ENCODE results near the gene AMOTL1. TPM values are rescaled to one million over a fixed set of nuclear protein-coding genes. Genes with fewer than 3 reads are reported as not detected.

AMOTL1 gene, protein sequence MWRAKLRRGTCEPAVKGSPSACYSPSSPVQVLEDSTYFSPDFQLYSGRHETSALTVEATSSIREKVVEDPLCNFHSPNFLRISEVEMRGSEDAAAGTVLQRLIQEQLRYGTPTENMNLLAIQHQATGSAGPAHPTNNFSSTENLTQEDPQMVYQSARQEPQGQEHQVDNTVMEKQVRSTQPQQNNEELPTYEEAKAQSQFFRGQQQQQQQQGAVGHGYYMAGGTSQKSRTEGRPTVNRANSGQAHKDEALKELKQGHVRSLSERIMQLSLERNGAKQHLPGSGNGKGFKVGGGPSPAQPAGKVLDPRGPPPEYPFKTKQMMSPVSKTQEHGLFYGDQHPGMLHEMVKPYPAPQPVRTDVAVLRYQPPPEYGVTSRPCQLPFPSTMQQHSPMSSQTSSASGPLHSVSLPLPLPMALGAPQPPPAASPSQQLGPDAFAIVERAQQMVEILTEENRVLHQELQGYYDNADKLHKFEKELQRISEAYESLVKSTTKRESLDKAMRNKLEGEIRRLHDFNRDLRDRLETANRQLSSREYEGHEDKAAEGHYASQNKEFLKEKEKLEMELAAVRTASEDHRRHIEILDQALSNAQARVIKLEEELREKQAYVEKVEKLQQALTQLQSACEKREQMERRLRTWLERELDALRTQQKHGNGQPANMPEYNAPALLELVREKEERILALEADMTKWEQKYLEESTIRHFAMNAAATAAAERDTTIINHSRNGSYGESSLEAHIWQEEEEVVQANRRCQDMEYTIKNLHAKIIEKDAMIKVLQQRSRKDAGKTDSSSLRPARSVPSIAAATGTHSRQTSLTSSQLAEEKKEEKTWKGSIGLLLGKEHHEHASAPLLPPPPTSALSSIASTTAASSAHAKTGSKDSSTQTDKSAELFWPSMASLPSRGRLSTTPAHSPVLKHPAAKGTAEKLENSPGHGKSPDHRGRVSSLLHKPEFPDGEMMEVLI
- polyA plus RNA-seq (2012; rRNA removed) = 10.7 and 11.7 TPM in 2 replicates
- polyA plus RNA-seq (2012; cell fraction: cytosol; rRNA removed) = 8.5 and 11.1 TPM in 2 replicates
- 8.1 and 12.3 TPM in 2 replicates for polyA plus RNA-seq (2012; cell fraction: nucleus; rRNA removed)

DNA sequence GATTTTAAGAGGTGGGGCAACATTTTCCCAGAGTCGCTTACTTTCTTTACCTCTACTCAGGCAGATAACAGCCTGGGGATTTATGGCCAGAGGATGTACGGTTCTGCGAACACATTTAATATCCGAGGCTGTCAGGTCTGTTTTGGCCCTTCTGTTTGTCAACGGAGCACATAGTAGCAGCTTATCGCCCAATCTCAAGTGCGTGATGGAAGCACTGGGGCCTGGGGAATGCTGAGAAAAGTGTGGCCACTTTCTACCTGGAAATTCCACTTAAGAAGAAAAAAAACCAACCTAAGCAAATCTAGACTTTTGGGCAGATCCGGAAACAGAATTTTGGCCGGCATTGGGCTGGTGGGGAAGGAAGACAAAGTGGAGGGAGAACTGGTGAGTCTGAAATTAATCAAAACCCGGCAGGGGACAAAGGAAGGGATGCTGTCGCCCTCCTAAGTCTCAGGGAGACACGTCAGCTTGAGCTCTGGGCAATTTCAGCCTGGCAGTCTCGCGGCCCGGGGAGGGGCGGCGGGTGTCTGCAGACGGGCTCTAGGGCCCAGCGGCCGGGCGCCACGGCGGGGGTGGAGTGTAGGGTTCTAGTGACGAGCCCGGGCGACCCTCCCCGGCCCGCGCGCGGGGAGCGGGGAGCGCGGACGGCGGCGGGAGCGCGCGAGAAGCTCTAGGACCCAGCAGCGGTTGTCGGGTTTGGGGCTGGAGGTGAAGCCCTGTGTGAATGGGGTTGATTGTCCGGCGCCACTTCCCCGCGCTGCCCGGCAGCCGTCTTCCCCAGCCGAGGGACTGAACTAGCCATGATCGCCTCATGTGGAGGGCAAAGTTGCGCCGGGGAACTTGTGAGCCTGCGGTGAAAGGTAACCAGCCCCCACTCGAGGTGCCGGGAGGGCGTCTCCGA, at the start of gene AMOTL1:
Gene AMOTL1, plus strand, starts transcription at position 656 of the 901 bp plus-strand sequence. Its CDS starts 156 bp downstream, at position 812.
- Histone ChIP-seq H3K36me3 (replicated peaks in 1 of 2; ENCODE audit: control insufficient read depth in 1 of 2, insufficient read depth in 2 of 2, low read length in 1 of 2) (no peaks in the 10 kb centered on the region), H3K4me1 (ENCODE audit: control insufficient read depth in 1 of 2, insufficient read depth in 2 of 2, low read depth in 1 of 2, low read length in 1 of 2) (peaks cover 14 to 21% of the 10 kb centered on the region in 2 experiments; a peak in 3 of 4 replicates), H2AFZ (ENCODE audit: low read depth) (peak within 1 kb of the TSS; percentile 96), H3K27me3 (ENCODE audit: insufficient read depth) (no peaks in the 10 kb centered on the region), H3K79me2 (ENCODE audit: insufficient read depth) (peaks cover 45% of the 10 kb centered on the region), H3F3A (replicated peaks; ENCODE audit: insufficient read depth) (peaks cover 11% of the 10 kb centered on the region), H4K20me1 (ENCODE audit: insufficient read depth) (0 out of 2 replicates have a peak, but pooled peaks cover 8% of the 10 kb centered on the region), H3K27ac (ENCODE audit: low read depth in 2 of 2, low read length in 1 of 2) (peak within 1 kb of the TSS; percentile 75 to 95), H3K9me2 (no peaks in the 10 kb centered on the region), H3K4me3 (ENCODE audit: low read depth in 2 of 2, low read length in 1 of 2) (peak within 1 kb of the TSS; percentile 89 to 97), H3K9ac (peak within 1 kb of the TSS; percentile 90), H3K9me3 (no peaks in the 10 kb centered on the region), H3K4me2 (peak within 1 kb of the TSS; percentile 89)
- peak; percentile 94 for DNase-seq
- CTCF ChIA-PET = interaction anchor here (0.6 to 8.6 kb wide), 19 partner anchors 9 to 299 kb away, joined by 3 to 87 read pairs (median 3); partner anchors contain the start of genes ANKRD49 and SRSF8
- 10% methylated on average over 11 of the region's 57 CpGs for WGBS (ENCODE audit: low lambda C conversion rate)
- POLR2A ChIA-PET = interaction anchor here (0.6 to 2.3 kb wide), 11 partner anchors 9 to 1027 kb away, joined by 3 to 17 read pairs (median 3); partner anchors contain the start of genes C11orf54 and TAF1D
- peak; percentile 77 for TF ChIP-seq CHD2 (IDR thresholded peaks at IDR 0.05; ENCODE audit: low read length, partially characterized antibody)
- TF ChIP-seq NFIC (IDR thresholded peaks at IDR 0.05; ENCODE audit: borderline replicate concordance) = peak; percentile 36; the same call in 1 of the 2 replicates
- TF ChIP-seq, protein P1, sequence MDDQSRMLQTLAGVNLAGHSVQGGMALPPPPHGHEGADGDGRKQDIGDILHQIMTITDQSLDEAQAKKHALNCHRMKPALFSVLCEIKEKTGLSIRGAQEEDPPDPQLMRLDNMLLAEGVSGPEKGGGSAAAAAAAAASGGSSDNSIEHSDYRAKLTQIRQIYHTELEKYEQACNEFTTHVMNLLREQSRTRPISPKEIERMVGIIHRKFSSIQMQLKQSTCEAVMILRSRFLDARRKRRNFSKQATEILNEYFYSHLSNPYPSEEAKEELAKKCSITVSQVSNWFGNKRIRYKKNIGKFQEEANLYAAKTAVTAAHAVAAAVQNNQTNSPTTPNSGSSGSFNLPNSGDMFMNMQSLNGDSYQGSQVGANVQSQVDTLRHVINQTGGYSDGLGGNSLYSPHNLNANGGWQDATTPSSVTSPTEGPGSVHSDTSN (IDR thresholded peaks at IDR 0.05) = peak; percentile 81
- TF ChIP-seq GATA2 (CRISPR knock-in tag; IDR thresholded peaks at IDR 0.05) = peak; percentile 81
- TF ChIP-seq FOSL2 (IDR thresholded peaks at IDR 0.05; ENCODE audit: borderline replicate concordance, low read depth) = peak; percentile 2; the same call in 1 of the 2 replicates
- TF ChIP-seq ELF1 (IDR thresholded peaks at IDR 0.05) = no peak
- peak; percentile 17; the same call in 1 of the 2 replicates for TF ChIP-seq JUND (IDR thresholded peaks at IDR 0.05)
- TF ChIP-seq RCOR1 (IDR thresholded peaks at IDR 0.05; ENCODE audit: low read length) = peak; percentile 65
- TF ChIP-seq YY1 (IDR thresholded peaks at IDR 0.05; ENCODE audit: low read depth) = 0 out of 2 replicates have a peak, but pooled peaks have one; percentile 45
- TF ChIP-seq, protein P2, sequence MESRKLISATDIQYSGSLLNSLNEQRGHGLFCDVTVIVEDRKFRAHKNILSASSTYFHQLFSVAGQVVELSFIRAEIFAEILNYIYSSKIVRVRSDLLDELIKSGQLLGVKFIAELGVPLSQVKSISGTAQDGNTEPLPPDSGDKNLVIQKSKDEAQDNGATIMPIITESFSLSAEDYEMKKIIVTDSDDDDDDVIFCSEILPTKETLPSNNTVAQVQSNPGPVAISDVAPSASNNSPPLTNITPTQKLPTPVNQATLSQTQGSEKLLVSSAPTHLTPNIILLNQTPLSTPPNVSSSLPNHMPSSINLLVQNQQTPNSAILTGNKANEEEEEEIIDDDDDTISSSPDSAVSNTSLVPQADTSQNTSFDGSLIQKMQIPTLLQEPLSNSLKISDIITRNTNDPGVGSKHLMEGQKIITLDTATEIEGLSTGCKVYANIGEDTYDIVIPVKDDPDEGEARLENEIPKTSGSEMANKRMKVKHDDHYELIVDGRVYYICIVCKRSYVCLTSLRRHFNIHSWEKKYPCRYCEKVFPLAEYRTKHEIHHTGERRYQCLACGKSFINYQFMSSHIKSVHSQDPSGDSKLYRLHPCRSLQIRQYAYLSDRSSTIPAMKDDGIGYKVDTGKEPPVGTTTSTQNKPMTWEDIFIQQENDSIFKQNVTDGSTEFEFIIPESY (IDR thresholded peaks at IDR 0.05; ENCODE audit: borderline replicate concordance, low read depth) = no peak
- no peak for TF ChIP-seq FOXJ3 (CRISPR knock-in tag; IDR thresholded peaks at IDR 0.05)
- peak; percentile 56 for TF ChIP-seq POLR2AphosphoS5 (IDR thresholded peaks at IDR 0.05; ENCODE audit: low read depth, low read length)
- no peak; the same call in 1 of the 2 replicates for TF ChIP-seq TEAD4 (IDR thresholded peaks at IDR 0.05; ENCODE audit: borderline replicate concordance, insufficient read depth)
- no peak for TF ChIP-seq EZH2phosphoT487 (IDR thresholded peaks at IDR 0.05; ENCODE audit: borderline replicate concordance, low read depth)
- TF ChIP-seq RAD21 (IDR thresholded peaks at IDR 0.05; ENCODE audit: low read length) = peak; percentile 53
- TF ChIP-seq SMC3 (IDR thresholded peaks at IDR 0.05; ENCODE audit: low read depth, low read length) = peak; percentile 26; the same call in 1 of the 2 replicates
- TF ChIP-seq, protein P3, sequence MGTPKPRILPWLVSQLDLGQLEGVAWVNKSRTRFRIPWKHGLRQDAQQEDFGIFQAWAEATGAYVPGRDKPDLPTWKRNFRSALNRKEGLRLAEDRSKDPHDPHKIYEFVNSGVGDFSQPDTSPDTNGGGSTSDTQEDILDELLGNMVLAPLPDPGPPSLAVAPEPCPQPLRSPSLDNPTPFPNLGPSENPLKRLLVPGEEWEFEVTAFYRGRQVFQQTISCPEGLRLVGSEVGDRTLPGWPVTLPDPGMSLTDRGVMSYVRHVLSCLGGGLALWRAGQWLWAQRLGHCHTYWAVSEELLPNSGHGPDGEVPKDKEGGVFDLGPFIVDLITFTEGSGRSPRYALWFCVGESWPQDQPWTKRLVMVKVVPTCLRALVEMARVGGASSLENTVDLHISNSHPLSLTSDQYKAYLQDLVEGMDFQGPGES (IDR thresholded peaks at IDR 0.05; ENCODE audit: low read depth, low read length) = no peak
- TF ChIP-seq, protein P4, sequence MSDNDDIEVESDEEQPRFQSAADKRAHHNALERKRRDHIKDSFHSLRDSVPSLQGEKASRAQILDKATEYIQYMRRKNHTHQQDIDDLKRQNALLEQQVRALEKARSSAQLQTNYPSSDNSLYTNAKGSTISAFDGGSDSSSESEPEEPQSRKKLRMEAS (IDR thresholded peaks at IDR 0.05; ENCODE audit: low read depth) = peak; percentile 74
- TF ChIP-seq SIN3A (IDR thresholded peaks at IDR 0.05; ENCODE audit: borderline replicate concordance, low read depth, low read length) = peak; percentile 83; the same call in 1 of the 2 replicates
- TF ChIP-seq RFX5 (IDR thresholded peaks at IDR 0.05; ENCODE audit: low read length) = no peak
- peak in 1 of 2 experiments; percentile 60; a peak in 2 of 4 replicates for TF ChIP-seq EP300 (IDR thresholded peaks at IDR 0.05; ENCODE audit: borderline replicate concordance in 1 of 2, low read depth in 1 of 2, low read length in 1 of 2)
